GM12891 (cell line): ENCODE data around the gene FGGY.

Experiments used
- POLR2A ChIP-seq: IDR thresholded peaks from 2 replicates; pipeline ENCODE4 v1.6.1; 2011; ENCODE audit warnings: low read depth, low read length, control low read depth
- SPI1 ChIP-seq: IDR thresholded peaks from 2 replicates; pipeline ENCODE4 v1.6.1; 2011; ENCODE audit warnings: low read depth, low read length, control low read depth

DNA sequence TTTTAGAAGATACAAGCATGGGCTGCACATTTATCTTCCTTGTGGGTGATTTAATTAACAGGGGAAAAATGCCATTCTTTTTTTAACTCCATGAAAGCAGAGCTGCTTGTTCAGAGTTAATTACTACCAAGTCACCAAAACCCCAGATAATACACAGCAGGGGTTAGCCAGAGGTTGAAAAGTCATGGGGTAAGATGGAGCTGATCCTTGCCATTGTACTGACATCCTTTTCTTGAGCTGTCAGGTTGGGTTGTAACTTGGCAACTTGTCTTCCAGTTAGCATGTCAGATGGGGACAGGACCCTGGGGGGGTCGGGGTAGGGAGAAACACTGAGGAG is 260.6 kb downstream of the FGGY start:
- no peak for TF ChIP-seq POLR2A
- TF ChIP-seq SPI1 = no peak
